NCI-H2171 treated with DMSO at 0.1 percent for 48 hours (cell line): ENCODE data around the gene MRPL37.

Experiments used
- DNase-seq: peaks from one replicate; lab custom pipeline; 2025; lab: John Stamatoyannopoulos, UW

MRPL37 gene

GRCh38 chr1:54265126-54265525 is 65.2 kb downstream of the MRPL37 start:
- no peak for DNase-seq

- DNase-seq: no peak
Measured at GRCh38 chr1:54265659-54266058, 65.7 kb downstream of the MRPL37 start.

DNA sequence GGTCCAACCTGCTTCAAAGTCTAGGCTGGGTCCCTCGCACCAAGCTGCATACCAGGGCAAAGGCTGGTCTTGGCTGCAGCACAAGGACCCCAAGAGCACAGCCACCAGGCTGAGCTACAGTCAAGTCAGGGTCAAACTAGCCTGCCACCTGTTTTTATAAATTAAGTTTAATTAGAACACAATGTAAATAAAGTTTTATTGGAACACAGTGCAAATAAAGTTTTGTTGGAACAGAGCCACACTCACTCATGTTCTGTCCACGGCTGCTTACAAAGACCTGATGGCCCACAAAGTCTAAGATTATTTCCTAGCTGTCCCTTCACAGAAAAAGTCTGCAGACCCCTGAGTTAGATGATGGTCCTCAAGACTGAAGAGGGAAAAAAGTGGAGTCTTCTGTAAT is 66.2 kb downstream of the MRPL37 start:
- no peak for DNase-seq

DNA sequence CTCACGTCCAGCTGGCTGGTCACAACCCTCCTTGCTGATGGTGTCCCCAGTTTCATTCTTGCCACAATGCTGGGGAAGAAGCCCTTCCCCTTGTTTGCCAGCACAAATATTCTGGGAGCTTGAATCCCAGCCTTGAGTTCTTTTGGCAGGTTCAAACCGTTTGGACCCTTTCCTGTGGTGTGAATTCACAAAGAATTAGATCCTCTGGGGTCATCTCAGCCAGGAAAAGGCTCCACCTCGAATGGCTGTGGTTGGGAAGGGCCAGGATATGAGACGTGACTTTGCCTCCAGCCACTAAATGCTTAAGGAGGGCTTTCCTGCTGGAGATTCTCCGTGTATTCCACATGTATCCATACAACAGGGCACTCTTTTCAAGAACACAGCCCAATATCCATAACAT is 66.9 kb downstream of the MRPL37 start:
- DNase-seq: no peak
